HG02938 (cell line): Measurements from ENCODE around the gene HJURP.
"Not testable (repeated sequence)": the region's sequence is repeated elsewhere in the genome, so short reads cannot be mapped to it uniquely, and the experiment has no call there.

Source experiments
- ATAC-seq: cut with Tn5 transposase; IDR thresholded peaks from one replicate; pipeline ENCODE4 v1.9.1; 2021; ENCODE audit warnings: mild to moderate bottlenecking, moderate library complexity; ENCODE audit not compliant: unreplicated experiment

The HJURP gene, protein sequence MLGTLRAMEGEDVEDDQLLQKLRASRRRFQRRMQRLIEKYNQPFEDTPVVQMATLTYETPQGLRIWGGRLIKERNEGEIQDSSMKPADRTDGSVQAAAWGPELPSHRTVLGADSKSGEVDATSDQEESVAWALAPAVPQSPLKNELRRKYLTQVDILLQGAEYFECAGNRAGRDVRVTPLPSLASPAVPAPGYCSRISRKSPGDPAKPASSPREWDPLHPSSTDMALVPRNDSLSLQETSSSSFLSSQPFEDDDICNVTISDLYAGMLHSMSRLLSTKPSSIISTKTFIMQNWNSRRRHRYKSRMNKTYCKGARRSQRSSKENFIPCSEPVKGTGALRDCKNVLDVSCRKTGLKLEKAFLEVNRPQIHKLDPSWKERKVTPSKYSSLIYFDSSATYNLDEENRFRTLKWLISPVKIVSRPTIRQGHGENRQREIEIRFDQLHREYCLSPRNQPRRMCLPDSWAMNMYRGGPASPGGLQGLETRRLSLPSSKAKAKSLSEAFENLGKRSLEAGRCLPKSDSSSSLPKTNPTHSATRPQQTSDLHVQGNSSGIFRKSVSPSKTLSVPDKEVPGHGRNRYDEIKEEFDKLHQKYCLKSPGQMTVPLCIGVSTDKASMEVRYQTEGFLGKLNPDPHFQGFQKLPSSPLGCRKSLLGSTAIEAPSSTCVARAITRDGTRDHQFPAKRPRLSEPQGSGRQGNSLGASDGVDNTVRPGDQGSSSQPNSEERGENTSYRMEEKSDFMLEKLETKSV

GRCh38 chr2:233854241-233854981 is at the start of gene HJURP:
Gene HJURP (minus strand): TSS chr2:233854535. CDS start chr2:233854500, 35 bp downstream.
- ATAC-seq = peak; percentile 98

DNA sequence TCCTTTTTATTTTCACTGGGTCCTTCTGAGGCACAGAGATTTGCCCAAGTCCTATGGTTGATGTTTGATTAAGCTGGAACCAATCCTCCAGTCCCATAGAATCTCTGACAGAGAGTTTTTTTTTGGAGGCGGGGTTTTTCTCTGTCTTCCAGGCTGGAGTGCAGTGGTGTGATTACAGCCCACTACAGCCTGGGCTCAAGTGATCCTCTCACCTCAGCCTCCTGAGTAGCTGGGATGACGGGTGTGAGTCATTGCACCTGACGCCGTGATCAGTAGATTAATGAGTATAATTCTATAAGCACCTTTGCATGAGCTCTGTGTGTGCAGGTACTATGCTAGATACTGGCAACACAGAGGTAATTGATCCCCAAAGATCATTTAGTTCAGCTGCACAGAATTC is 47.5 kb upstream of the HJURP start:
- ATAC-seq = no peak

- no peak for ATAC-seq
Measured at GRCh38 chr2:233901367-233901766, 47.0 kb upstream of the HJURP start.

DNA sequence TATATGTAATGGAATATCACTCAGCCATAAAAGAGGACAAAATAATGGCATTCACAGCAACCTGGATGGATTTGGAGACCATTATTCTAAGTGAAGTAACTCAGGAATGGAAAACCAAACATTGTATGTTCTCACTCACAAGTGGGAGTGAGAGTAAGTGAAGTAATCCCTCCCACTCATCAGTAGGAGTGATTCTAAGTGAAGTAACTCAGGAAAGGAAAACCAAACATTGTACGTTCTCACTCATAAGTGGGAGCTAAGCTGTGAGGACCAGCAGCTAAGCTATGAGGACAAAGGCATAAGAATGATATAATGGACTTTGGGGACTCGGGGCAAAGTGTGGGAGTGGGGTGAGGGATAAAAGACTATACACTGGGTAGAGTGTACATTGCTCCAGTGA is 41.9 kb upstream of the HJURP start:
- ATAC-seq = not testable (repeated sequence)

GRCh38 chr2:233892793-233893192 is 38.5 kb upstream of the HJURP start:
- ATAC-seq = no peak

DNA sequence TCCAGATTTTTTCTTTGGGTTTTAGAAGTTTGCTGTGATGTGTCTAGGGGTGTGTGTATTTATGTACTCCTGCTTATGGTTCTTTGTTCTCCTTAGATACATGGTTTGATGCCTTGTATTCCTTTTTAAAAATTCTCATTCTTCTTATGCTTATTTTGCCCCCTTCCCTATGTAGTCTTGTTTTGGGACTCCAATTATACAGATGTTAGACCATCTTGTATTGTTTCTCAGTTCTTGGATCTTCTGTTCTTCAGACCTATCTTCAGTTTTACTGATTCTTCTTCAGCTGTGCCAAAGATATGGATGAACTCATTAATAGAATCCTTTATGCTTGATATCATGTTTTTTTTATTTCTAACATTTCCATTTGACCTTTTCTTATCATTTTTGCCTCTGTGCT is 28.0 kb upstream of the HJURP start:
- ATAC-seq = no peak

- not testable (repeated sequence) for ATAC-seq
Measured at GRCh38 chr2:233872125-233872524, 17.8 kb upstream of the HJURP start.

- no peak for ATAC-seq
Measured at GRCh38 chr2:233871432-233871831, 17.1 kb upstream of the HJURP start.

- ATAC-seq = peak; percentile 62
Measured at GRCh38 chr2:233867993-233868532, 13.7 kb upstream of the HJURP start, which contains the start of gene MSL3B. Gene MSL3B (minus strand): TSS chr2:233868386.

DNA sequence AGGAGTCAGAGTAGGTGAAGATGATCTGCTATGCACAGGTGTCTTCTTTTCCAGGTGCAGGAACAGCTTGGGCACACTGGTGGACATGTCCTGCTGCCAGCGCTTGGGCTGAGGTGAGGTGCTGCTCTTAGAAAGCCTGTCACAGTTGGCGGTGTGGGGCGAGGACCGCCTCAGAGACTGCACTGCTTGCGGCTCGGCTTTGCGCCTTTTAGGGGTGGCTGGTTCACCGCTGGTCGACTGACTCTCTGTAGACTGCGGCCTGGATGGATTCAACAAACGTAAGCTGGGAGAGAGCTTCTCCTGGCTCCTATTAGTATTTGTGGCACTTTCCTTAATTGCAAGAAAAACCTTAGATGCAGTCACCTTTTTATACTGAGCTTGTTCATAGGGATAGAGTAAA is 12.1 kb upstream of the HJURP start:
- no peak for ATAC-seq

GRCh38 chr2:233865838-233866237 is 11.5 kb upstream of the HJURP start:
- ATAC-seq = no peak

GRCh38 chr2:233862261-233862768 is 8.0 kb upstream of the HJURP start:
- no peak for ATAC-seq

DNA sequence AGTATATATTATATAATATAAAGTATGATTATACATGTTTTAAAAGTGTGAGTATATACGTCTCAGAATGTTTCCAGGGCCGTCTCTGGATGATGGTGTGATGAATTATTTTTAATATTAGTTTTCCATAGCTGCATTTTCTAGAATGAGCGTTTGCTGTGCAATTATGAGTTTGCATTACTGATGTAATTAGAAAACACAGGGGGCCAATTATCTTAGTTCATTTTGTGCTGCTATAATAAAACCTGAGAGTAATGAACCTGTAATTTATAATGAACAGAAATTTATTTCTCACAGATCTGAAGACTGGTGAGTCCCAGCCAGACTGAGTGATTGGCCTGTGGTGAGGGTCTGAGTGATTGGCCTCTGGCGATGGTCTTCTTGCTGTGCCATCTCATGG is 4.0 kb upstream of the HJURP start:
- no peak for ATAC-seq

- no peak for ATAC-seq
Measured at GRCh38 chr2:233857511-233858141, 3.3 kb upstream of the HJURP start.

- no peak for ATAC-seq
Measured at GRCh38 chr2:233856184-233856583, 1.8 kb upstream of the HJURP start.

- ATAC-seq = no peak
Measured at GRCh38 chr2:233855345-233855744, 1.0 kb upstream of the HJURP start.

GRCh38 chr2:233853883-233854240 is 473 bp downstream of the HJURP start:
- no peak for ATAC-seq

DNA sequence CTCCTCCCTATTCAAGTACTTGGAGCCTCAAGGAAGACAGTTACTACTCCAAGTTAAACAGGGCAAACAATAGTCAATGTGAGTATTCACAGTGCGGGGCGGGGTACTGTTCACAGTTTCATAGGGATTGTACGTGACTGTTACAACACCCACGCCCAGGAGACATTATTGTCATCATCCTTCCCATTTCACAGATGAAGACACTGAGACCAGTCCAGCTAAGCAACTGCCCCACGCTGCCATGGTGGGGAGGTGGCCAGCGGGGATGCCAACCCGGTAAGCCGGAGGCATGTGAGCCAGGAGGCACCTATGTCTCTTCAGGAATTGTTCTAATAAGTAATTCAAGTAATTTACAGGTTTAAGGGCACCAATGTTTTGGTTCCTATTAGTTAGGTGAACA is 982 bp downstream of the HJURP start:
- no peak for ATAC-seq

GRCh38 chr2:233852056-233852455 is 2.3 kb downstream of the HJURP start:
- no peak for ATAC-seq

GRCh38 chr2:233851169-233851568 is 3.2 kb downstream of the HJURP start:
- ATAC-seq = no peak

DNA sequence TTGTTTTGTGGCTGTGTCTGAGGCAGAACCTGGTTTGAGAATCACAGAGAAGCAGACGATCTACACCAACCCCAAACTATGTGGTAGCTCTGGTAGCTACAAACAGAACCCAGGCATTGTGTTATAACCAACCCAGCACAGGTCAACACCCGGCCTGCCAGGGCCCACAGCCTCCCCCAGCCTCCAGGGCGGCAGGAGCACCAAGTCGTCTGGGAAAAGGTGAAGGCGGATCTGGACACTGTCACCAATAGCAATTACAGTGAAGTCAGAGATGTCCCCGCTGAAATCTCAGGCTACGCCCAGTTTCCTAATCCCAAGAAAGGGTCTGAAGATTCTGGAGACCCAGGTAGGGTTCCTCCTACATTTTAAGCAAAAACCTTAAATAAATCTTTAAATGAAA is 3.6 kb downstream of the HJURP start:
- ATAC-seq = no peak
